GM12892 (cell line): ENCODE results near the gene TVP23A.

ENCODE experiments used
- POLR2A ChIP-seq: IDR thresholded peaks from 2 replicates; pipeline ENCODE4 v1.6.1; 2011; ENCODE audit warnings: low read depth, low read length, control low read depth
- POLR2AphosphoS5 ChIP-seq: IDR thresholded peaks from 2 replicates; pipeline ENCODE4 v1.6.1; 2011; ENCODE audit warnings: low read depth, low read length, control low read depth
- TAF1 ChIP-seq: IDR thresholded peaks from 2 replicates; pipeline ENCODE4 v1.6.1; 2011; ENCODE audit warnings: low read depth, mild to moderate bottlenecking, control low read depth, low read length, borderline replicate concordance

- TF ChIP-seq TAF1 (no peak), POLR2A (no peak), POLR2AphosphoS5 (no peak)
Measured at GRCh38 chr16:10782628-10783027, 36.0 kb downstream of the TVP23A start.
